ENCODE results near the gene NME4. TPM values are rescaled to one million over a fixed set of nuclear protein-coding genes. Genes with fewer than 3 reads are reported as not detected.

The NME4 gene
- total and polyA plus RNA-seq, 8 donors = 11.0 to 68.6 (median 22.6) TPM

GRCh38 chr16:442976-443375 lies 46.0 kb downstream of the NME4 start:
- Histone ChIP-seq H3K36me3 (no peaks in the 10 kb centered on the region), H3K27ac (no peak overlapping the region), H3K27me3 (no peaks in the 10 kb centered on the region), H3K4me3 (no peak overlapping the region), H3K9me3 (no peaks in the 10 kb centered on the region), H3K4me1 (no peaks in the 10 kb centered on the region)
- 86 to 92% methylated on average over 6 of the region's 6 CpGs for WGBS, 2 donors
- intact Hi-C loops (cut with DNase I) = no loop called here
- ATAC-seq (no peak), FAIRE-seq (no peak), DNase-seq (no peak)
- TF ChIP-seq CTCF (IDR thresholded peaks at IDR 0.05) = no peak

GRCh38 chr16:444027-444426 lies 47.0 kb downstream of the NME4 start:
- no peak for FAIRE-seq
- Histone ChIP-seq H3K27me3 (no peaks in the 10 kb centered on the region), H3K4me1 (no peaks in the 10 kb centered on the region), H3K9me3 (no peaks in the 10 kb centered on the region), H3K27ac (no peak overlapping the region), H3K4me3 (no peak overlapping the region), H3K36me3 (no peaks in the 10 kb centered on the region)
- TF ChIP-seq CTCF (IDR thresholded peaks at IDR 0.05) = no peak
- 92 to 93% methylated on average over 10 of the region's 10 CpGs for WGBS, 2 donors
- no peak for ATAC-seq
- DNase-seq = peak in 1 of 6 donors; percentile 2
- intact Hi-C loops (cut with DNase I) = no loop called here

- H3K27ac ChIP-seq = no peak overlapping the region
- FAIRE-seq = no peak
- intact Hi-C loops (cut with DNase I) = no loop called here
- H3K4me1 ChIP-seq = peaks cover 0 to 5% (median 0%) of the 10 kb centered on the region in 3 donors
- peak in 1 of 6 donors; percentile 27 for DNase-seq
- no peak for ATAC-seq
- H3K9me3 ChIP-seq = no peaks in the 10 kb centered on the region
- no peak overlapping the region for H3K4me3 ChIP-seq
- WGBS, 2 donors = 70 to 73% methylated on average over 4 of the region's 4 CpGs
- no peak for TF ChIP-seq CTCF (IDR thresholded peaks at IDR 0.05)
- H3K27me3 ChIP-seq = no peaks in the 10 kb centered on the region
- H3K36me3 ChIP-seq = no peaks in the 10 kb centered on the region
These were observed 48.6 kb downstream of the NME4 start for GRCh38 chr16:445566-445965.

Other genes starting within 250 kb of the NME4 start
- under 1 TPM in 1 of 6 donors, not detected in 5; 0.35 TPM for gene HBZ, start 244.6 kb upstream of the NME4 start, total RNA-seq
- not detected for gene HBZ, start 244.6 kb upstream of the NME4 start, polyA plus RNA-seq
- not detected for gene HBM, start 231.2 kb upstream of the NME4 start, total RNA-seq
- not detected for gene HBM, start 231.2 kb upstream of the NME4 start, polyA plus RNA-seq
- 10 to 100 TPM in 2 of 6 donors, 1 to 10 TPM in 4; 1.1 to 39.5 (median 3.7) TPM for gene HBA2, start 224.3 kb upstream of the NME4 start, total RNA-seq
- 1 to 10 TPM; 3.7 to 6.1 TPM for gene HBA2, start 224.3 kb upstream of the NME4 start, polyA plus RNA-seq
- gene HBA1, start 220.5 kb upstream of the NME4 start, total RNA-seq = 10 to 100 TPM in 3 of 6 donors, 1 to 10 TPM in 3; 1.9 to 51.7 (median 7.0) TPM
- gene HBA1, start 220.5 kb upstream of the NME4 start, polyA plus RNA-seq = 1 to 10 TPM in 1 of 2 donors, under 1 TPM in 1; 0.85 to 4.2 TPM
- gene HBQ1, start 216.7 kb upstream of the NME4 start, total RNA-seq = under 1 TPM in 1 of 6 donors, not detected in 5; 0.32 TPM
- not detected for gene HBQ1, start 216.7 kb upstream of the NME4 start, polyA plus RNA-seq
- 10 to 100 TPM; 20.6 to 54.4 (median 31.8) TPM for gene LUC7L, start 167.8 kb upstream of the NME4 start, total RNA-seq
- 100 to 1,000 TPM; 273 to 333 TPM for gene LUC7L, start 167.8 kb upstream of the NME4 start, polyA plus RNA-seq
- 10 to 100 TPM; 34.2 to 51.2 (median 39.7) TPM for gene FAM234A, start 162.4 kb upstream of the NME4 start, total RNA-seq
- gene FAM234A, start 162.4 kb upstream of the NME4 start, polyA plus RNA-seq = 10 to 100 TPM; 39.1 to 49.7 TPM
- 10 to 100 TPM in 1 of 6 donors, 1 to 10 TPM in 5; 4.5 to 14.0 (median 8.0) TPM for gene RGS11, start 121.3 kb upstream of the NME4 start, total RNA-seq
- gene RGS11, start 121.3 kb upstream of the NME4 start, polyA plus RNA-seq = 10 to 100 TPM; 42.9 to 47.2 TPM
- 10 to 100 TPM in 5 of 6 donors, 1 to 10 TPM in 1; 5.6 to 62.8 (median 50.7) TPM for gene ARHGDIG, start 116.6 kb upstream of the NME4 start, total RNA-seq
- gene ARHGDIG, start 116.6 kb upstream of the NME4 start, polyA plus RNA-seq = 100 to 1,000 TPM in 1 of 2 donors, 10 to 100 TPM in 1; 35.6 to 165 TPM
- gene PDIA2, start 114.0 kb upstream of the NME4 start, total RNA-seq = 1,000 to 10,000 TPM in 3 of 6 donors, 100 to 1,000 TPM in 2, 10 to 100 TPM in 1; 13.0 to 1,352 (median 889) TPM
- gene PDIA2, start 114.0 kb upstream of the NME4 start, polyA plus RNA-seq = 1,000 to 10,000 TPM; 1,758 to 3,084 TPM
- 10 to 100 TPM in 3 of 6 donors, 1 to 10 TPM in 3; 8.0 to 13.6 (median 9.6) TPM for gene AXIN1, start 44.5 kb upstream of the NME4 start, total RNA-seq
- 10 to 100 TPM; 12.3 to 12.8 TPM for gene AXIN1, start 44.5 kb upstream of the NME4 start, polyA plus RNA-seq
- 10 to 100 TPM in 5 of 6 donors, 1 to 10 TPM in 1; 9.2 to 22.0 (median 18.6) TPM for gene MRPL28, start 26.7 kb upstream of the NME4 start, total RNA-seq
- gene MRPL28, start 26.7 kb upstream of the NME4 start, polyA plus RNA-seq = 10 to 100 TPM; 58.1 to 65.4 TPM
- gene PGAP6, start 15.2 kb upstream of the NME4 start, total RNA-seq = 10 to 100 TPM; 53.1 to 75.5 (median 58.9) TPM
- 10 to 100 TPM; 62.1 to 88.5 TPM for gene PGAP6, start 15.2 kb upstream of the NME4 start, polyA plus RNA-seq
- 10 to 100 TPM in 5 of 6 donors, 1 to 10 TPM in 1; 9.2 to 21.4 (median 15.6) TPM for gene DECR2, start 4.7 kb downstream of the NME4 start, total RNA-seq
- 10 to 100 TPM; 48.8 to 68.0 TPM for gene DECR2, start 4.7 kb downstream of the NME4 start, polyA plus RNA-seq
- 10 to 100 TPM; 22.0 to 41.3 (median 29.7) TPM for gene RAB11FIP3, start 28.4 kb downstream of the NME4 start, total RNA-seq
- 10 to 100 TPM; 42.4 to 67.4 TPM for gene RAB11FIP3, start 28.4 kb downstream of the NME4 start, polyA plus RNA-seq
- gene CAPN15, start 130.5 kb downstream of the NME4 start, total RNA-seq = 10 to 100 TPM; 25.4 to 53.6 (median 37.2) TPM
- gene CAPN15, start 130.5 kb downstream of the NME4 start, polyA plus RNA-seq = 10 to 100 TPM; 48.3 to 75.7 TPM
- 1 to 10 TPM in 1 of 6 donors, under 1 TPM in 5; 0.09 to 1.0 (median 0.70) TPM for gene PRR35, start 163.2 kb downstream of the NME4 start, total RNA-seq
- gene PRR35, start 163.2 kb downstream of the NME4 start, polyA plus RNA-seq = under 1 TPM; 0.38 to 0.72 TPM
- gene NHLRC4, start 169.8 kb downstream of the NME4 start, total RNA-seq = under 1 TPM in 4 of 6 donors, not detected in 2; 0.08 to 0.28 (median 0.14) TPM
- under 1 TPM; 0.05 to 0.27 TPM for gene NHLRC4, start 169.8 kb downstream of the NME4 start, polyA plus RNA-seq
- gene PIGQ, start 172.8 kb downstream of the NME4 start, total RNA-seq = 10 to 100 TPM; 29.7 to 48.4 (median 40.0) TPM
- 100 to 1,000 TPM in 1 of 2 donors, 10 to 100 TPM in 1; 79.5 to 165 TPM for gene PIGQ, start 172.8 kb downstream of the NME4 start, polyA plus RNA-seq
- gene RAB40C, start 192.9 kb downstream of the NME4 start, total RNA-seq = 10 to 100 TPM; 19.4 to 42.4 (median 30.6) TPM
- gene RAB40C, start 192.9 kb downstream of the NME4 start, polyA plus RNA-seq = 10 to 100 TPM; 47.0 to 71.4 TPM
- gene WFIKKN1, start 233.8 kb downstream of the NME4 start, total RNA-seq = 1 to 10 TPM in 3 of 6 donors, under 1 TPM in 3; 0.75 to 2.0 (median 1.2) TPM
- gene WFIKKN1, start 233.8 kb downstream of the NME4 start, polyA plus RNA-seq = 10 to 100 TPM in 1 of 2 donors, 1 to 10 TPM in 1; 2.6 to 13.8 TPM
- 10 to 100 TPM; 18.8 to 32.3 (median 24.4) TPM for gene METTL26, start 239.1 kb downstream of the NME4 start, total RNA-seq
- gene METTL26, start 239.1 kb downstream of the NME4 start, polyA plus RNA-seq = 100 to 1,000 TPM in 1 of 2 donors, 10 to 100 TPM in 1; 87.6 to 130 TPM
- 10 to 100 TPM; 19.0 to 33.9 (median 21.9) TPM for gene MCRIP2, start 244.6 kb downstream of the NME4 start, total RNA-seq
- 10 to 100 TPM; 65.1 to 89.3 TPM for gene MCRIP2, start 244.6 kb downstream of the NME4 start, polyA plus RNA-seq